Bone marrow (tissue), 2 donors: Measurements from ENCODE around the gene TOM1L2.
A peak's percentile ranks its signal among the peaks of the same experiment; 100 is the strongest.

Experiments
- DNase-seq, 2 donors: peaks; one replicate each; lab custom pipeline; 2025; lab: John Stamatoyannopoulos, UW

The TOM1L2 gene

GRCh38 chr17:17835415-17836249, 136.6 kb downstream of the TOM1L2 start:
- no peak for DNase-seq

- DNase-seq, result no peak
Observed at GRCh38 chr17:17834974-17835373, 137.2 kb downstream of the TOM1L2 start.

GRCh38 chr17:17833658-17834357, 138.4 kb downstream of the TOM1L2 start:
- no peak for DNase-seq

GRCh38 chr17:17832032-17832363, 140.2 kb downstream of the TOM1L2 start:
- DNase-seq, result no peak

GRCh38 chr17:17831208-17832031, 140.8 kb downstream of the TOM1L2 start:
- no peak for DNase-seq

GRCh38 chr17:17830740-17831207, 141.4 kb downstream of the TOM1L2 start:
- DNase-seq, result no peak

GRCh38 chr17:17830269-17830567, 142.0 kb downstream of the TOM1L2 start:
- no peak for DNase-seq

- no peak for DNase-seq
Observed at GRCh38 chr17:17827826-17828621, 144.2 kb downstream of the TOM1L2 start.

- no peak for DNase-seq
Observed at GRCh38 chr17:17826942-17827785, 145.0 kb downstream of the TOM1L2 start.

- no peak for DNase-seq
Observed at GRCh38 chr17:17826342-17826713, 145.9 kb downstream of the TOM1L2 start.

GRCh38 chr17:17824783-17825614, 147.2 kb downstream of the TOM1L2 start:
- no peak for DNase-seq

- no peak for DNase-seq
Observed at GRCh38 chr17:17824119-17824782, 147.9 kb downstream of the TOM1L2 start.

- peak; percentile 23 to 72 for DNase-seq
Observed at GRCh38 chr17:17823433-17824118, 148.6 kb downstream of the TOM1L2 start.

- DNase-seq, result no peak
Observed at GRCh38 chr17:17822616-17823015, 149.6 kb downstream of the TOM1L2 start.

GRCh38 chr17:17822189-17822588, 150.0 kb downstream of the TOM1L2 start:
- DNase-seq, result no peak

- no peak for DNase-seq
Observed at GRCh38 chr17:17820463-17821158, 151.6 kb downstream of the TOM1L2 start.

GRCh38 chr17:17820046-17820445, 152.2 kb downstream of the TOM1L2 start:
- no peak for DNase-seq

- DNase-seq, result peak; percentile 28 to 60
Observed at GRCh38 chr17:17819561-17819995, 152.6 kb downstream of the TOM1L2 start.
